ENCODE measurements around the gene REP15. TPM values are rescaled to one million over a fixed set of nuclear protein-coding genes. Genes with fewer than 3 reads are reported as not detected.
"Not testable (repeated sequence)": the region's sequence is repeated elsewhere in the genome, so short reads cannot be mapped to it uniquely, and the experiment has no call there.

Gene REP15, protein sequence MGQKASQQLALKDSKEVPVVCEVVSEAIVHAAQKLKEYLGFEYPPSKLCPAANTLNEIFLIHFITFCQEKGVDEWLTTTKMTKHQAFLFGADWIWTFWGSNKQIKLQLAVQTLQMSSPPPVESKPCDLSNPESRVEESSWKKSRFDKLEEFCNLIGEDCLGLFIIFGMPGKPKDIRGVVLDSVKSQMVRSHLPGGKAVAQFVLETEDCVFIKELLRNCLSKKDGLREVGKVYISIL
- total RNA-seq (ENCODE audit: unreplicated experiment) = 4.0 TPM
- long read RNA-seq = 0 reads

DNA sequence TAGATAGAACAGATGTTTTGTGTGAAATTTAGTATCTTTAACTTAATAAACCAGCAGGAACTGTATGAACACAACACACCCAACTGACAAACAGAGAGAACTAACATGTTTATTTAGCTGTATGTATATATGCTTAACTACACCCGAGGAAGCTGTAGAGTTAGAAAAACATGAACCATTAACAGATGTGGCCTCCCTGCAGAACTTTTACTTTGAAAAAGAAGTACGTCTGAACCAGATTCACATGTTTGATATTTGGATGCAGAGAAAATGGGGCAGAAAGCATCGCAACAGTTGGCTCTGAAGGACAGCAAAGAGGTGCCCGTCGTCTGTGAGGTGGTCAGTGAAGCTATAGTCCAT is at the start of gene REP15:
Gene REP15 (plus strand): TSS at position 155 of the 360 bp plus-strand sequence. CDS start 116 bp downstream, at position 271.
- DNase-seq (ENCODE audit: low spot score) = no peak
- no peak within 1 kb of the TSS for H3K4me3 Mint-ChIP-seq (ENCODE audit: unreplicated experiment)
- peaks cover 4% of the 10 kb centered on the region for H3K27me3 Mint-ChIP-seq (ENCODE audit: unreplicated experiment)
- no peaks in the 10 kb centered on the region for H3K9me3 Mint-ChIP-seq (ENCODE audit: unreplicated experiment)
- TF ChIP-seq, protein P1, sequence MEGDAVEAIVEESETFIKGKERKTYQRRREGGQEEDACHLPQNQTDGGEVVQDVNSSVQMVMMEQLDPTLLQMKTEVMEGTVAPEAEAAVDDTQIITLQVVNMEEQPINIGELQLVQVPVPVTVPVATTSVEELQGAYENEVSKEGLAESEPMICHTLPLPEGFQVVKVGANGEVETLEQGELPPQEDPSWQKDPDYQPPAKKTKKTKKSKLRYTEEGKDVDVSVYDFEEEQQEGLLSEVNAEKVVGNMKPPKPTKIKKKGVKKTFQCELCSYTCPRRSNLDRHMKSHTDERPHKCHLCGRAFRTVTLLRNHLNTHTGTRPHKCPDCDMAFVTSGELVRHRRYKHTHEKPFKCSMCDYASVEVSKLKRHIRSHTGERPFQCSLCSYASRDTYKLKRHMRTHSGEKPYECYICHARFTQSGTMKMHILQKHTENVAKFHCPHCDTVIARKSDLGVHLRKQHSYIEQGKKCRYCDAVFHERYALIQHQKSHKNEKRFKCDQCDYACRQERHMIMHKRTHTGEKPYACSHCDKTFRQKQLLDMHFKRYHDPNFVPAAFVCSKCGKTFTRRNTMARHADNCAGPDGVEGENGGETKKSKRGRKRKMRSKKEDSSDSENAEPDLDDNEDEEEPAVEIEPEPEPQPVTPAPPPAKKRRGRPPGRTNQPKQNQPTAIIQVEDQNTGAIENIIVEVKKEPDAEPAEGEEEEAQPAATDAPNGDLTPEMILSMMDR (IDR thresholded peaks at IDR 0.05; ENCODE audit: unreplicated experiment) = no peak
- H3K4me1 Mint-ChIP-seq (ENCODE audit: unreplicated experiment) = peaks cover 4% of the 10 kb centered on the region
- H3K27ac Mint-ChIP-seq (ENCODE audit: unreplicated experiment) = no peak within 1 kb of the TSS
- peaks cover 39% of the 10 kb centered on the region for H3K36me3 Mint-ChIP-seq (ENCODE audit: low read depth, unreplicated experiment)

DNA sequence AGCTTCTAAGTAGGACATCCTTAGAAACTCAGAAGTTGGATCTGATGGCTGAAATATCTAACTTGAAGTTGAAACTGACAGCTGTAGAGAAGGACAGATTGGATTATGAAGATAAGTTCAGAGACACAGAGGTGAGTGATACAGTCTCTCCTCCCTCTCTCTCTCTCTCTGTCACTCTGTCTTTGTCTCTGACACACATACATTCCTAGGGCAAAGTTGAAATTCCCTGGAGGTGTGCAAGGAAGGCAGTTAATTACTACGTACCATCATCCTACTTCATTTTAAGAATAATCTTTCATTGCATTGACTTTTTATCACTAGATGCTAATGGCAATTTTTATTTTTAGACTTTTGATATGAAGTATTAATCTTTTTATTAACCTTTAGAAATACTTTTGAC is 46.2 kb upstream of the REP15 start:
- no peaks in the 10 kb centered on the region for H3K9me3 Mint-ChIP-seq (ENCODE audit: unreplicated experiment)
- TF ChIP-seq, protein P1 (IDR thresholded peaks at IDR 0.05; ENCODE audit: unreplicated experiment) = no peak
- no peak overlapping the region for H3K4me3 Mint-ChIP-seq (ENCODE audit: unreplicated experiment)
- no peaks in the 10 kb centered on the region for H3K27me3 Mint-ChIP-seq (ENCODE audit: unreplicated experiment)
- peaks cover 30% of the 10 kb centered on the region for H3K36me3 Mint-ChIP-seq (ENCODE audit: low read depth, unreplicated experiment)
- no peak for DNase-seq (ENCODE audit: low spot score)
- no peaks in the 10 kb centered on the region for H3K4me1 Mint-ChIP-seq (ENCODE audit: unreplicated experiment)
- no peak overlapping the region for H3K27ac Mint-ChIP-seq (ENCODE audit: unreplicated experiment)

DNA sequence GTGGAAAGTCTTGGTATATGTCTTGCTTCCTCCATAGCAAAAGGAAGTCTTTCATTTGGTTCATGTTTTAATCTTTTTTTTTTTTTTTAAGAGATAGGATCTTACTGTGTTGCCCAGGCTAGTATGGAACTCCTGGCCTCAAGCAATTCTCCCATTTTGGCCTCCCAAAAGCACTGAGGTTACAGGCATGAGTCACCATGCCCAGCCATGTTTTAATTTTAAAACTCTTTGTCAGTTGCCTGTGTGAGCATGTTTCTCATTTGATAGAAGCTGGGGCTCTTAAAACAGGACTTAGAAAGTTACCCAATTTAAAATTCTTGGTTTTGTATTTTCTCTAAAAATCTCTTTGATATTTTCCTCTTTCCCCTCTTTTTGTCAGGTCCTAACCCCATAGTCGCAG is 45.0 kb upstream of the REP15 start:
- H3K36me3 Mint-ChIP-seq (ENCODE audit: low read depth, unreplicated experiment) = peaks cover 18% of the 10 kb centered on the region
- H3K4me1 Mint-ChIP-seq (ENCODE audit: unreplicated experiment) = no peaks in the 10 kb centered on the region
- TF ChIP-seq, protein P1 (IDR thresholded peaks at IDR 0.05; ENCODE audit: unreplicated experiment) = no peak
- no peaks in the 10 kb centered on the region for H3K27me3 Mint-ChIP-seq (ENCODE audit: unreplicated experiment)
- DNase-seq (ENCODE audit: low spot score) = no peak
- no peak overlapping the region for H3K27ac Mint-ChIP-seq (ENCODE audit: unreplicated experiment)
- no peak overlapping the region for H3K4me3 Mint-ChIP-seq (ENCODE audit: unreplicated experiment)
- no peaks in the 10 kb centered on the region for H3K9me3 Mint-ChIP-seq (ENCODE audit: unreplicated experiment)

DNA sequence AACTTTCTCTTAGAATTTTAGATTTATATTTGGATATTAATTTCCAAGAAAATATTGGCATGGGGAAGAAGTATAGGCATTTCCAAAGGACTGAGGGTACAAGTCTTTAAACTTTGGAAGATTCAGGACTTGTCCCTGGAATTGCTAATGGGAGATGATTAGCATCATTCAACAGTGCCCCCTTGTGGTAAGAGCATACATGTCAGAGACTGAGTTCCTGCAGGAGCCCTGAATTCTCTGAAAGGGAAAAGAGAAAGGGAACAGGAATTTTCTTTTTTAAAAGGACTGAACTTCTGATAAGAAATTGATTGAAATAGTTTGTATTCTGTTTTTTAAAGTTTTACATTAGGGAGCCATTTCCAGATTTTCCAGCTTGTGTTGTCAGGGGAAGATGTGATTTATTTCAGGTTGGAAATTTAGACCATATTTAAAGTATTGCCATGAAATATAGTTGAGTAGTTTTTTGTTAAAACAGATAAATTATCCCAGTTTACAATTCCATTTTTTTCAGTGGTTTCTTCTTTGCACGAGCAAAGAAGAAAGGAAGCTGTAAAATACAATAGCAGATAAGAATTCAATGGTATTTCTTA is 44.0 kb upstream of the REP15 start:
- Mint-ChIP-seq H3K4me3 (ENCODE audit: unreplicated experiment) (no peak overlapping the region), H3K27ac (ENCODE audit: unreplicated experiment) (no peak overlapping the region), H3K4me1 (ENCODE audit: unreplicated experiment) (no peaks in the 10 kb centered on the region), H3K27me3 (ENCODE audit: unreplicated experiment) (no peaks in the 10 kb centered on the region), H3K36me3 (ENCODE audit: low read depth, unreplicated experiment) (peaks cover 15% of the 10 kb centered on the region), H3K9me3 (ENCODE audit: unreplicated experiment) (no peaks in the 10 kb centered on the region)
- DNase-seq (ENCODE audit: low spot score) = peak; percentile 73
- TF ChIP-seq, protein P1 (IDR thresholded peaks at IDR 0.05; ENCODE audit: unreplicated experiment) = peak; percentile 92

DNA sequence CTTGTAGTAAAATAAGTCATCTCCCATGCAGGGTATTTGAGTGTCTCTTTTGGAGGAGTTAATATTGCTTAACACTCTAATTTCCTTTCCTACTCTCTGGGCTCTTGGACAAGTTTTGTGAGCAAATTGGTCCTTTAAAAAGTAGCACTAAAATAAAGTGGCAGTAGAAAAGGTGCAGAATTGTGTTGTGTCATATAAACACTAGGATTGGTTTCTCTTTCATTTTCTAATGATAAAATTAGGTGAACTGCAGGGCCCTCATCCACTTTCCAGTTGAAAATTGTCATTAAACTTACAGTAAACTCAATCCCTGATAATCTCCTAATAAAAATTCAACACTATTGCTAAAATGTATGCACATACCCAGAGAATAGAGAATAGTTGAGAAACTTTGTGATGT is 42.6 kb upstream of the REP15 start:
- H3K36me3 Mint-ChIP-seq (ENCODE audit: low read depth, unreplicated experiment) = peaks cover 15% of the 10 kb centered on the region
- no peak overlapping the region for H3K27ac Mint-ChIP-seq (ENCODE audit: unreplicated experiment)
- H3K4me1 Mint-ChIP-seq (ENCODE audit: unreplicated experiment) = no peaks in the 10 kb centered on the region
- TF ChIP-seq, protein P1 (IDR thresholded peaks at IDR 0.05; ENCODE audit: unreplicated experiment) = no peak
- H3K27me3 Mint-ChIP-seq (ENCODE audit: unreplicated experiment) = no peaks in the 10 kb centered on the region
- H3K4me3 Mint-ChIP-seq (ENCODE audit: unreplicated experiment) = no peak overlapping the region
- no peaks in the 10 kb centered on the region for H3K9me3 Mint-ChIP-seq (ENCODE audit: unreplicated experiment)
- DNase-seq (ENCODE audit: low spot score) = no peak

DNA sequence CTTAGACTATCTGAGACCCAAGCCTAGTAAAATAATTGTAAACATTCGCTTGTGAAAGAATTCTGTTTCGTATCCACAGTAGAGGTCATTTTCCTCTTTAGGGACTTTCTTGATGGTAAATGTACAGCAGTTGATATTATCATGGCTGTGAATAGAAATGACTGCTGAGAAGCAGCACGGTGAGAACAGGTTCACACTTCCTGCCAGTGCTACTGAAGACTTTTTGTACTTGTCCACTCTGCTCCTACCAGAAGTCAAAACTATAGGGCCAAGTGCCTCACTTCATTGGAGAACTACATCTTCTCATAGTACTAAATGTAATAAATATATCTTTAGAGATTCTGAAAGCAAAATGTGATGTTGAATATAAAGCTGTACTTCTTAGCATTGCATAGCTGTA is 40.8 kb upstream of the REP15 start:
- not testable (repeated sequence) for DNase-seq (ENCODE audit: low spot score); H3K27me3 Mint-ChIP-seq (ENCODE audit: unreplicated experiment)
- H3K36me3 Mint-ChIP-seq (ENCODE audit: low read depth, unreplicated experiment) = peaks cover 22% of the 10 kb centered on the region

More for the DNA sequence above, 40.8 kb upstream of the REP15 start:
- not testable (repeated sequence) for H3K27ac Mint-ChIP-seq (ENCODE audit: unreplicated experiment); H3K4me1 Mint-ChIP-seq (ENCODE audit: unreplicated experiment); H3K4me3 Mint-ChIP-seq (ENCODE audit: unreplicated experiment); H3K9me3 Mint-ChIP-seq (ENCODE audit: unreplicated experiment)

All from endothelial cell (in vitro differentiated cells).